ENCODE results near the gene DOC2B.

DOC2B gene

DNA sequence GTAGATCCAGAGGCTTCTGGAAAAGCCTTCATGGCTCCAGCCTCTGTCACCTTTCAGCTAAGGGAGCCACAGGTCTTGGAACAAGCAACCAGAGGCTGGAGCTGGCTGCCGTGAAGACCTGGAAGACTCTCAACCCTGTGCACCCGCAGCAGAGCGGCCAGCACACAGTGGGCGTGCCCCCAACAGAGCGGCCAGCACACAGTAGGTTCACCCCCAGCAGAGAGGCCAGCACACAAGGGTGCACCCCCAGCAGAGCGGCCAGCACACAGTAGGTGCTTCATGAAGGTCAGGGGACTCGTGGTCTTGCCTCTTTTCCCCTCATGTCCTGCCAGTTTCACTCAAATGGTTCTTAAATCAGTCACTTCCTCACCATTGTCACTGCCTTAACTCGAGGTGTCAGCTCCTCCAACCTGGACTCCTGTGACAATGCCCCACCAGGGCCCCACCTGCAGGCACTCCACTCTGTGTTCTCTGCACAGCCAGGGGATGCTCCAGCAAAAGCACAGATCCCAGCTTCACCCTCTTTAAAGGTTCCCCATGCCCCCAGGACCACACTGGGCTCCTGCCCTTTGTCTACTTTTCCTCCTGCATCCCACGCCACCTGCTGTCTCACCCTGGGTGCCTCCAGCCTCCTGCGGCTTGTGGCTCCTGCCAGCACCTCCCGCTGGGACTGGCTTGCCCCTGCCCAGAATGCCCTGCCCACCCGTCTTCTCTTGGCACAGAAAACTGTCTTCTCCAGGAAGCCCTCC lies 42.4 kb upstream of the DOC2B start:
- H3K4me1 ChIP-seq: no peaks in the 10 kb centered on the region
- H3K9me3 ChIP-seq (ENCODE audit: control insufficient read depth, low read length): no peaks in the 10 kb centered on the region
- no peaks in the 10 kb centered on the region for H3K79me2 ChIP-seq
- H3K27me3 ChIP-seq (ENCODE audit: control insufficient read depth, insufficient read depth, low read length): no peaks in the 10 kb centered on the region
- no peak overlapping the region for H3K4me2 ChIP-seq (ENCODE audit: low read length)
- H3K36me3 ChIP-seq (ENCODE audit: control insufficient read depth, insufficient read depth, low read length): no peaks in the 10 kb centered on the region
- TF ChIP-seq, protein P1, sequence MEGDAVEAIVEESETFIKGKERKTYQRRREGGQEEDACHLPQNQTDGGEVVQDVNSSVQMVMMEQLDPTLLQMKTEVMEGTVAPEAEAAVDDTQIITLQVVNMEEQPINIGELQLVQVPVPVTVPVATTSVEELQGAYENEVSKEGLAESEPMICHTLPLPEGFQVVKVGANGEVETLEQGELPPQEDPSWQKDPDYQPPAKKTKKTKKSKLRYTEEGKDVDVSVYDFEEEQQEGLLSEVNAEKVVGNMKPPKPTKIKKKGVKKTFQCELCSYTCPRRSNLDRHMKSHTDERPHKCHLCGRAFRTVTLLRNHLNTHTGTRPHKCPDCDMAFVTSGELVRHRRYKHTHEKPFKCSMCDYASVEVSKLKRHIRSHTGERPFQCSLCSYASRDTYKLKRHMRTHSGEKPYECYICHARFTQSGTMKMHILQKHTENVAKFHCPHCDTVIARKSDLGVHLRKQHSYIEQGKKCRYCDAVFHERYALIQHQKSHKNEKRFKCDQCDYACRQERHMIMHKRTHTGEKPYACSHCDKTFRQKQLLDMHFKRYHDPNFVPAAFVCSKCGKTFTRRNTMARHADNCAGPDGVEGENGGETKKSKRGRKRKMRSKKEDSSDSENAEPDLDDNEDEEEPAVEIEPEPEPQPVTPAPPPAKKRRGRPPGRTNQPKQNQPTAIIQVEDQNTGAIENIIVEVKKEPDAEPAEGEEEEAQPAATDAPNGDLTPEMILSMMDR (IDR thresholded peaks at IDR 0.05): no peak
- no peak overlapping the region for H3K27ac ChIP-seq
- no peak overlapping the region for H3K4me3 ChIP-seq (ENCODE audit: low read depth, low read length)
- H2AFZ ChIP-seq: no peak overlapping the region
- no peak overlapping the region for H3K9ac ChIP-seq

DNA sequence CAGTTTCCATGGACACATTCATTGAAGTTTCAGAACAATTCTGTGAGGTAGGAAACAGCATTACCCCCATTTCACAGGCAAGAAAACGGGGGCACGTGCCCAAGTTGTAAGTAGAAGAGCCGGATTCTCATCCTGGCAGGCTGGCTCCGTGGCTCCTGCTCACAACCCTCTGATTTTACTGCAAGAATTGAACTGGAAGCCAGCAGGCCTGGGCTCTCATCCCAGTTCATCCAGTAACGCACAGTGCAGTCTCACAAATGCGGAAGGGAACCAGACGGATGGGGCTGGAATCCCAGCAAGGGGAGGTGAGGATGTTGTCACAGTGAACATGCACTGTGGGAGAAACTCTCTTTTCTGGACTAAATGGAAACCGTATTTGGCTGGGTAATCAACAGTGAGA lies 40.7 kb upstream of the DOC2B start:
- H3K4me3 ChIP-seq (ENCODE audit: low read depth, low read length): no peak overlapping the region
- no peaks in the 10 kb centered on the region for H3K27me3 ChIP-seq (ENCODE audit: control insufficient read depth, insufficient read depth, low read length)
- H3K4me1 ChIP-seq: no peaks in the 10 kb centered on the region
- TF ChIP-seq, protein P1 (IDR thresholded peaks at IDR 0.05): no peak
- H3K9me3 ChIP-seq (ENCODE audit: control insufficient read depth, low read length): no peaks in the 10 kb centered on the region
- no peak overlapping the region for H2AFZ ChIP-seq
- no peaks in the 10 kb centered on the region for H3K36me3 ChIP-seq (ENCODE audit: control insufficient read depth, insufficient read depth, low read length)
- H3K27ac ChIP-seq: no peak overlapping the region
- no peak overlapping the region for H3K4me2 ChIP-seq (ENCODE audit: low read length)
- no peaks in the 10 kb centered on the region for H3K79me2 ChIP-seq
- no peak overlapping the region for H3K9ac ChIP-seq

DNA sequence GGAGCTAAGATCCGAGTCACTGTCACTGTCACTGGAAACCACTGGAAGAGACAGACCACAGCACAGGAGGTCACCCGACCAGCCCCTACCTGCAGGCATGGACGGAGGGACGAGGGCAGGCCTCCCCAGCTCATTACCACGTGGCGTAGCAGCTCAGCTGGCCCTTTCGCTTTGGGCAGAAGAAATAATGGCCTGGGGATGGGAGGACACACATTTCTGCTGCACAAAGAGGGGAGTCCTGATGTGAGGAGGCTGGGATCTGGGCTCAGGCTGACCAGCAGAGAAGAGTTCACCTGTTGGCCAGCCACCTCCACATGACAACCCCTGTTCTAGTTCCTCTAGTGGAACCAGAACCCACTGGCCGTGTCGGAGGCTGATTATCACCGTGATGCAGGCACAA lies 38.2 kb upstream of the DOC2B start:
- Histone ChIP-seq H3K4me3 (ENCODE audit: low read depth, low read length) (no peak overlapping the region), H3K9ac (no peak overlapping the region), H3K27ac (no peak overlapping the region), H2AFZ (no peak overlapping the region), H3K27me3 (ENCODE audit: control insufficient read depth, insufficient read depth, low read length) (no peaks in the 10 kb centered on the region), H3K79me2 (peaks cover 2% of the 10 kb centered on the region), H3K36me3 (ENCODE audit: control insufficient read depth, insufficient read depth, low read length) (no peaks in the 10 kb centered on the region), H3K9me3 (ENCODE audit: control insufficient read depth, low read length) (no peaks in the 10 kb centered on the region), H3K4me1 (no peaks in the 10 kb centered on the region), H3K4me2 (ENCODE audit: low read length) (no peak overlapping the region)
- TF ChIP-seq, protein P1 (IDR thresholded peaks at IDR 0.05): no peak

DNA sequence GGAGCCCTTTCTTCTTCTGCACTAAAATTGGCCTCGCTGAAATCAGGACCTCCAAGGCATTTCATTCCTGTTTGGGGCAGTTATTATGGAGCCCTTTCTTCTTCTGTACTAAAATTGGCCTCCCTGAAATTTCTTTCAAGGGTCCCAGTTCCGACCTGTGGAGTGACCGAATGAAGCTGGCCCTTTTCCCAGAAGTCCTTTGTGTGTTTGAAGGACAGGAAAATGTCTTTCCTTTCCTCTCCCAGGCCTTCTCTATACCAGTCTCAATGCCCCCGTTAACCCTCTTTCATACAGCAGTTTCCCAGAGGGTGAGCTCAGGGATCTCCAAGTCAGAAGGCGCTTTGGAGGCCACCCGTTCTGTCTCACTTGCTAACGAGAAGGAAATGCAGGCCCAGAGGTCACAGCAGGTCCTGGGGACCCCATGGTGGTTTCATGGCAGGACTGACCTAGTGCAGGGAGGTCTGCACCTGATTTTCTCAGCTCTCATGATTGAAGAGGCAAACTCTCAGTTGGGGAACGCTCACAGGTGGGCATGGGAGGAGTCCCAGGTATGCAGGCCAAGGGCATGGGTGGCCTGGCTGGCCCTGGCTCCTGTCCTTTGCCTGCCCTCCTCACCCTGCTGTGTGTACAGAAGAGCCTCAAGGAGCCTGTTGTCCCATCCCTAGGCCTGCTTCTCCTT lies 37.1 kb upstream of the DOC2B start:
- TF ChIP-seq, protein P1 (IDR thresholded peaks at IDR 0.05): no peak
- H3K4me1 ChIP-seq: no peaks in the 10 kb centered on the region
- H3K4me3 ChIP-seq (ENCODE audit: low read depth, low read length): no peak overlapping the region
- no peaks in the 10 kb centered on the region for H3K9me3 ChIP-seq (ENCODE audit: control insufficient read depth, low read length)
- H3K79me2 ChIP-seq: peaks cover 2% of the 10 kb centered on the region
- H3K27me3 ChIP-seq (ENCODE audit: control insufficient read depth, insufficient read depth, low read length): no peaks in the 10 kb centered on the region
- H3K27ac ChIP-seq: no peak overlapping the region
- H2AFZ ChIP-seq: no peak overlapping the region
- H3K36me3 ChIP-seq (ENCODE audit: control insufficient read depth, insufficient read depth, low read length): no peaks in the 10 kb centered on the region
- no peak overlapping the region for H3K9ac ChIP-seq
- H3K4me2 ChIP-seq (ENCODE audit: low read length): no peak overlapping the region

Data from parathyroid adenoma (tissue), 2 donors.